GM13977 (cell line): Measurements from ENCODE around the gene SNAPC2.
A peak's percentile ranks its signal among the peaks of the same experiment; 100 is the strongest.
"Not testable (repeated sequence)": the region's sequence is repeated elsewhere in the genome, so short reads cannot be mapped to it uniquely, and the experiment has no call there.

Experiments
- DNase-seq: peaks from one replicate; pipeline ENCODE4 v3.0.0; 2012; ENCODE audit warnings: low spot score
- in situ Hi-C: fragments of 300-500 bp; cut with MboI; formaldehyde crosslinking; loops from one replicate; pipeline ENCODE4 v1.12.0; 2022; ENCODE audit warnings: low sequenced_read_pairs, low pct_unique_long_range_greater_than_20kb, mixed read lengths, inconsistent platforms; ENCODE audit not compliant: unreplicated experiment
- TF ChIP-seq, protein P1 (sequence below): IDR thresholded peaks from 2 replicates; pipeline ENCODE4 v1.5.1; 2012; ENCODE audit warnings: mild to moderate bottlenecking, control low read depth; ENCODE audit not compliant: insufficient read depth; ENCODE audit errors: extremely low read depth, missing control alignments

SNAPC2 gene

DNA sequence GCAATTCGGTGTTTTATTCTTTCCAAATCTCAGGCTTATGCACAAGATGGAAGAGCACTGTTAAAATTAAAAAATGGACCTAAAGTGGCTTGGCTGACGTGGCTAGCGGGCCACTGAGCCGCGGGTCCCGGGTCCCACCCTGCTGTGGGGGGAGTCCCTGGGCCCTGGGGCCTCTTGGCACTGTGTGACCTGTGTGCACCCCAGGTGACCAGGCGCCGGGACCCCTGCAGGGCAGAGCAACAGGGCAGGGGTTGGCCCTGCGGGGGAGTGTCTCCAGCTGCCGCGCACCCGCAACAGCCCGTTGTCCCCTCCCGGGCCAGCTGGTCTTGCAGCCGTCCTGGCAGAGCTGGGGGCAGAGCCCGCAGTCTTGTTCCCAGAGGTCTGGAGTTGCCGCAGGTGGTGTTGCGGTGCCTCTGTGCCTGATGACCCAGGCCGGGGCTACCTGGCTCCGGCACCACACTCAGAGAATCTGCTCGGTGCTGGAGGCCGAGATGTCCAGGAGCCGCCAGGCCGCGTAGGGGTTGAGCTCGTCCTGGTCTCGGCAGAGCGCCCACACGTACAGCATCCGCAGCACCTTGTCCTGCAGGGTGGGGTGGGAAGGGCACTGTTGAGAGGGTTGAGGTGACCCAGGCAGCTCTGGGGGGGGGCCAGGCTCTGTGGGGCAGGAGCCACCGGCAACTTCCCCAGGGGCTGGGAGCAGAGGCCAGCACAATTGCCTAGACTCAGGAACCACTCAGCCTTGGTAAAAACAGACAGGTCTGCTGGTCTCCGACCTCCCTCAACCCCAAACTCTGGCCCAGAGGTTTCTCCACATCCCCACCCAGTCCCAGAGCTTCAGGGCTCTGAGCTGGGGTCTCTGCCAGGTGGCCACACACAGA lies 6.8 kb downstream of the SNAPC2 start:
- TF ChIP-seq, protein P1, sequence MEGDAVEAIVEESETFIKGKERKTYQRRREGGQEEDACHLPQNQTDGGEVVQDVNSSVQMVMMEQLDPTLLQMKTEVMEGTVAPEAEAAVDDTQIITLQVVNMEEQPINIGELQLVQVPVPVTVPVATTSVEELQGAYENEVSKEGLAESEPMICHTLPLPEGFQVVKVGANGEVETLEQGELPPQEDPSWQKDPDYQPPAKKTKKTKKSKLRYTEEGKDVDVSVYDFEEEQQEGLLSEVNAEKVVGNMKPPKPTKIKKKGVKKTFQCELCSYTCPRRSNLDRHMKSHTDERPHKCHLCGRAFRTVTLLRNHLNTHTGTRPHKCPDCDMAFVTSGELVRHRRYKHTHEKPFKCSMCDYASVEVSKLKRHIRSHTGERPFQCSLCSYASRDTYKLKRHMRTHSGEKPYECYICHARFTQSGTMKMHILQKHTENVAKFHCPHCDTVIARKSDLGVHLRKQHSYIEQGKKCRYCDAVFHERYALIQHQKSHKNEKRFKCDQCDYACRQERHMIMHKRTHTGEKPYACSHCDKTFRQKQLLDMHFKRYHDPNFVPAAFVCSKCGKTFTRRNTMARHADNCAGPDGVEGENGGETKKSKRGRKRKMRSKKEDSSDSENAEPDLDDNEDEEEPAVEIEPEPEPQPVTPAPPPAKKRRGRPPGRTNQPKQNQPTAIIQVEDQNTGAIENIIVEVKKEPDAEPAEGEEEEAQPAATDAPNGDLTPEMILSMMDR: no peak
- no peak for DNase-seq
- in situ Hi-C loops: no loop called here

DNA sequence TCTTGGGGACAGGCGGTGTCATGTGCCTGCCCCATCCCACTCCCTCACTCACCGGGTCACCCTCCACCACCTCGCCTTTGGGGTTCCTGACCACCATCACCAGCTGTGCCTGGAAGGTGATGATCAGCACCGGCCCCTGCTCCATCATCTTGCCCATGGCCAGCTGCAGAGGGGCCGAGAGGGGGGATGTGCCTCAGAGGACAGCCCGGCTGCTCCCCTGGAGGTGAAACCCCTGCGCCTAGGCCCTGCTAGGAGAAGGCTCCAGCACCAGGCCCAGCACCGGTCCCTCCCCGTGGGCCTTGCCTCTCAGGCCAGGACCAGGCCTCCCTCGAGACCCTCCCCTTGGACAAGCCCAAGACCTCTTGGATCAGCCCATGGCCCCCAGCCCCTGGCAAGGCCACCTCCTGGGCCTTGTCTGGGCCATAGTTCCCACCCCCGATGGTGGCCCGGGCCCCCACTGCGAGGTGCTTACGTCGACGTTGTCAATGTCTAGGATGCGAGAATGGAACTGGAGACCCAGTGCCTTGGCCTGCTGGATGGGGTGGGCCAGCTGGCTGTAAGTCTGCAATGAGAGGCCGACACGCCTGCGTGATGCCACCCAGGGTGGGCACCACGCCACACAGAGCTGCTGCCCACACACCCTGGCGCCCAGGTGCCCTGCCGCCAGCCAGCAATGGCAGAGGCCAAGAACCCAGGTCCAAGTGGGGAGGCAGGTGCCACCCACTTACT lies 7.6 kb downstream of the SNAPC2 start:
- in situ Hi-C loops: no loop called here
- no peak for DNase-seq
- TF ChIP-seq, protein P1: no peak

DNA sequence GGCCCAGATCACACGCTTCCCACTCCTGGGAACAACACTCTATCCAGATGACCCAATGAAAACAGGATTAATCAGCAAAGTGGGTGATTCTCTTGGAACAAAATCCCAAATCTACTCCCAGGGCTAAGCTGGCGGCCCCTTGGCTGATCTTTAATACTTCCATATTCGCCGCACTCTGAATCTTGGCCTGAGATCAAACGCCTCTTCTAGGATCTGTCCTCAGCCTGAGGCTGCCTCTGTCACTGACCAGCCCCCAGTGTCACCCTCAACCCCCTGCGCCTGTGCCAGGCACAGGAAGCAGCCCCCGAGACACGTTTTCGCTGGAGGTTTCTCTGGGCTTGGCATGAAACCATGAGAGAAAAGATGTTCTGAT lies 8.2 kb downstream of the SNAPC2 start:
- no peak for DNase-seq
- in situ Hi-C loops: no loop called here
- TF ChIP-seq, protein P1: no peak

GRCh38 chr19:7928741-7929701 lies 8.9 kb downstream of the SNAPC2 start:
- in situ Hi-C loops: no loop called here
- peak; percentile 78 for DNase-seq

GRCh38 chr19:7930030-7930429 lies 9.9 kb downstream of the SNAPC2 start:
- DNase-seq, in situ Hi-C loops: not testable (repeated sequence)

More at GRCh38 chr19:7928741-7929701, 8.9 kb downstream of the SNAPC2 start:
- TF ChIP-seq, protein P1: peak; percentile 59

- in situ Hi-C loops: no loop called here
Measured at GRCh38 chr19:7930765-7931164, 10.6 kb downstream of the SNAPC2 start.

More at GRCh38 chr19:7930765-7931164, 10.6 kb downstream of the SNAPC2 start:
- TF ChIP-seq, protein P1: no peak
- no peak for DNase-seq
